VCaP (cell line): ENCODE measurements around the gene TNS3.
"Not testable (repeated sequence)": the region's sequence is repeated elsewhere in the genome, so short reads cannot be mapped to it uniquely, and the experiment has no call there.

ENCODE experiments used
- H3K27ac ChIP-seq: fragments of 450-650 bp; 2 replicates; pipeline ENCODE4 v1.5.1; 2017
- TF ChIP-seq, protein P1 (sequence below): fragments of 450-650 bp; conservative IDR thresholded peaks from 2 replicates; pipeline ENCODE4 v1.5.1; 2017; ENCODE audit warnings: mild to moderate bottlenecking, moderate library complexity

Gene TNS3

DNA sequence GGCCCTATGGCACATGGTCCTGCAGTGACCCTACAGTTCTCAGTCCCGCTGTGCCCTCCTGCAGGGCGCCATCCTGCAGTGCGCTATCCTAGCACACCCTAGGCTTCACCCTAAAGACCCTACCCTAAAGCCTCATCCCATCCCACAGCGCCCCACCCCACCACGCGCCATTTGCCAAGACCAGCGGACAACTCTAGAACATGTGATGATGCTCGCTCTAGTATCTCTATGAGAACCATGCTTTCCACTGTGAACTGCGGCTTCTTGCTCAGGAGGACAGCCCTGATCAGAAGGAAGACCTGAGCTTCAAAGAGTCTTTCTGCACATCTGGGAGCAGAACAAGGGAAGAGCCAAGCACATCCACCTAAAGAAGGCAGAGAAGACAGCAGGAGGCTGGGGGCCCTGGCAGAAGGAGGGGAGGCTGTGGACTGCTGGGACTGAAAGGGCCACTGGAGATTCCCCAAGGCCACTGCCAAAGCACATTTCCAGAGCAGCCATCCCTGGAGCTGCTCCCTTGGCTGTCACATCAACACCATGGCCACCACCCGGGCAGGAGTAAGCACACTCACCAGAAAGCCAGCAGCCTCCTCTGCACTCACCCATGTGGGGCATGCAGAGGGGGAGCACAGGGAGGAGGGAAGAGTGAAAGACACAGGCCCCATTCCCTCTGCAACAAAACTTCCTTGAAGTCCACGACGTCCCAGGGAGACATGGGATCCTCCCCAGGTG, 134.1 kb downstream of the TNS3 start:
- no peak overlapping the region for H3K27ac ChIP-seq
- TF ChIP-seq, protein P1, sequence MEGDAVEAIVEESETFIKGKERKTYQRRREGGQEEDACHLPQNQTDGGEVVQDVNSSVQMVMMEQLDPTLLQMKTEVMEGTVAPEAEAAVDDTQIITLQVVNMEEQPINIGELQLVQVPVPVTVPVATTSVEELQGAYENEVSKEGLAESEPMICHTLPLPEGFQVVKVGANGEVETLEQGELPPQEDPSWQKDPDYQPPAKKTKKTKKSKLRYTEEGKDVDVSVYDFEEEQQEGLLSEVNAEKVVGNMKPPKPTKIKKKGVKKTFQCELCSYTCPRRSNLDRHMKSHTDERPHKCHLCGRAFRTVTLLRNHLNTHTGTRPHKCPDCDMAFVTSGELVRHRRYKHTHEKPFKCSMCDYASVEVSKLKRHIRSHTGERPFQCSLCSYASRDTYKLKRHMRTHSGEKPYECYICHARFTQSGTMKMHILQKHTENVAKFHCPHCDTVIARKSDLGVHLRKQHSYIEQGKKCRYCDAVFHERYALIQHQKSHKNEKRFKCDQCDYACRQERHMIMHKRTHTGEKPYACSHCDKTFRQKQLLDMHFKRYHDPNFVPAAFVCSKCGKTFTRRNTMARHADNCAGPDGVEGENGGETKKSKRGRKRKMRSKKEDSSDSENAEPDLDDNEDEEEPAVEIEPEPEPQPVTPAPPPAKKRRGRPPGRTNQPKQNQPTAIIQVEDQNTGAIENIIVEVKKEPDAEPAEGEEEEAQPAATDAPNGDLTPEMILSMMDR = no peak

DNA sequence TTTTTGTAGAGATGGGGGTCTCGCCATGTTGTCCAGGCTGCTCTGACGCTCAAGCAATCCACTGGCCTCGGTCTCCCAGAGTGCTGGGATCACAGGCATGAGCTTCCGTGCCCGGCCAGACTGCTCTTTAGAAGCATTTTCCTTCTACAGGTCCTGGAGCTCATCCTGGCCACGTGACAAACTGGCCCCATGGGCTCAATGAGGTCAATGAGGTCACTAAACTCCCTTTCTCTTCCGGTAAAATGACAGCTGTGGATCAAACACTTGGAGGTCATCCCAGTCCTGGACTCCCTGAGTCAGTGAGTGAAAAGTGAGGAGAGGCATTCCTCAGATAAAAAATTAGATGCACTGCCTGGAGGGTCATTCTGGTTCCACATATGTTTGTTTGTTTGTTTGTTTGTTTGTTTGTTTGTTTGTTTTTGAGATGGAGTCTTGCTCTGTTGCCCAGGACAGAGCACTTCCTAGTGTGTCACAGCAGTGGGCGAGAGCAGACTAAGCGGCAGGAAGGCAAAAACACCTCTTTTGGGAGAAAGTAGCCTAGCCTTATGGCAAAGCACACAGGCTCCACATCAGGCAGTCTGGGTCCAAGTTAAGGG, 134.9 kb downstream of the TNS3 start:
- no peak overlapping the region for H3K27ac ChIP-seq
- TF ChIP-seq, protein P1 = no peak

DNA sequence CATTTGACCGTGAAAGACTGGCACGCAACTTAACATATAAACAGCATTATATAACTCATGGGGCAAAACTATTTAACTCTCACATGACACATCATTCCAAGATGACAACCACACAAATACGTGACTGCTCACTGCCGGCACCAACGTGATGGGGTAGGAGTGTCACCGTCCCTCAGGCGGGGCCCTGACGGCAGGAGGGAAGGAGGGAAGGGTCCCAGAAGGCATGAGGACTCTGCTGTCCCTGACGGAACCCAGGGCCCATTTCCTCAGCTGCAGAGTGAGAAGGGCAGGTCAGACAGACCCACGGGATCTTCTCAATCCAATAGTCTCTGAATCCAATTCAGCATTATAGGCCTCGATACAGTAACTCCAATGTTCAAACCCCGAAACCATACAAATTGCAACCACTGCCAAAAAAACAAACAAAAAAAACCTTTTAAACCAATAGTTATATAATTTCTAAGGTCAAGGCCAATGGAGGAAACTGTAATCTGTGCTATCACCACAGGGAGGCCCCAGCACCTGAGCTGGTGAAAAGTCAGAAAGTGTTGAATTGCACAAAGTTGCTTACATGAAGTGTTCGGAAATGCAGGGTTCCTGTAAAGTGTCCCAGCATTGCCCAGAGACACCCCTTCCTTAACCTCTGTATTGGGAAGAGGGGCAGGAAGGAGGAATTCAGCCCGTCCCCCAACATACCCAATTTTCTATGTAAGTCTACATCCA, 137.4 kb downstream of the TNS3 start:
- TF ChIP-seq, protein P1 = peak; percentile 78

GRCh38 chr7:47443049-47443448, 138.9 kb downstream of the TNS3 start:
- TF ChIP-seq, protein P1 = no peak
- H3K27ac ChIP-seq = no peak overlapping the region

More for the DNA sequence above, 137.4 kb downstream of the TNS3 start:
- no peak overlapping the region for H3K27ac ChIP-seq

DNA sequence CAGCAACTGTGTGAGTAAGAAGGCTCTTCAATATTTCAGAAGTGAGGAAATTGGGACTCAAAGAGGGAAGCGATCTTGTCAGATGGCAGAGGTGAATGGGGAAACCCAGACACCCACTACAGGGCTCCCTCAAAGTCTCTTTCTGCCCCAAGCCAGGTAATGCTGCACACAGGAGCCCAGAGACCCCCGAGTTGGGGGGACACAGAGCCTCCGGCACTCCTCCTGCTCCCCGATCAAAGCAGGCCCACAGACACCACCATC, 139.4 kb downstream of the TNS3 start:
- TF ChIP-seq, protein P1 = no peak

GRCh38 chr7:47441796-47442604, 139.9 kb downstream of the TNS3 start:
- H3K27ac ChIP-seq = no peak overlapping the region

More for the DNA sequence above, 139.4 kb downstream of the TNS3 start:
- no peak overlapping the region for H3K27ac ChIP-seq

GRCh38 chr7:47441048-47441447, 140.9 kb downstream of the TNS3 start:
- not testable (repeated sequence) for H3K27ac ChIP-seq

More at GRCh38 chr7:47441796-47442604, 139.9 kb downstream of the TNS3 start:
- TF ChIP-seq, protein P1 = no peak
